HG02852 (cell line): Measurements from ENCODE around the gene OR51G2.
"Not testable (repeated sequence)": the region's sequence is repeated elsewhere in the genome, so short reads cannot be mapped to it uniquely, and the experiment has no call there.

Experiments
- ATAC-seq: cut with Tn5 transposase; IDR thresholded peaks from one replicate; pipeline ENCODE4 v1.9.1; 2021; ENCODE audit warnings: mild to moderate bottlenecking, moderate library complexity; ENCODE audit not compliant: unreplicated experiment

The OR51G2 gene, protein sequence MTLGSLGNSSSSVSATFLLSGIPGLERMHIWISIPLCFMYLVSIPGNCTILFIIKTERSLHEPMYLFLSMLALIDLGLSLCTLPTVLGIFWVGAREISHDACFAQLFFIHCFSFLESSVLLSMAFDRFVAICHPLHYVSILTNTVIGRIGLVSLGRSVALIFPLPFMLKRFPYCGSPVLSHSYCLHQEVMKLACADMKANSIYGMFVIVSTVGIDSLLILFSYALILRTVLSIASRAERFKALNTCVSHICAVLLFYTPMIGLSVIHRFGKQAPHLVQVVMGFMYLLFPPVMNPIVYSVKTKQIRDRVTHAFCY

DNA sequence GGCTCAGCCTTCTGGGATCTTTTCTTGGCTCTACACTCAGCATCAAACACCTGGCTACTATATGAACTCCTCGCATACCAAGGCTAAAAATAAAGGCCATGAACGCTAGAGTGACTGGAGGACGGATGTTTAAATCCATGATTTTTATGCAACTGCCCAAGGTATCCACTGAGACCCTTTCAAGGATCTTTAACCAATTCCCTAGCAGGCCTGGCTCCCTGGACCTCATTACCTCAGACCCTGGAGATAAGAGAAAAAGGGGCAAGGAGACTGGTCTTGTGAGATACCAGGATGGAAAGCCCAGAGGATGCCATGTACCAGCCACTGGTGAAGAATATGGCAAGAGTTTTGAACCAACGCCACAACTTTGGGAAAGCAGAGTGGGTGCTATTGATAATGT is at the start of gene OR51G2:
Gene OR51G2, minus strand, starts transcription at position 101 of the 400 bp plus-strand sequence. CDS start 3,687 bp downstream, outside the sequence.
- ATAC-seq: no peak

DNA sequence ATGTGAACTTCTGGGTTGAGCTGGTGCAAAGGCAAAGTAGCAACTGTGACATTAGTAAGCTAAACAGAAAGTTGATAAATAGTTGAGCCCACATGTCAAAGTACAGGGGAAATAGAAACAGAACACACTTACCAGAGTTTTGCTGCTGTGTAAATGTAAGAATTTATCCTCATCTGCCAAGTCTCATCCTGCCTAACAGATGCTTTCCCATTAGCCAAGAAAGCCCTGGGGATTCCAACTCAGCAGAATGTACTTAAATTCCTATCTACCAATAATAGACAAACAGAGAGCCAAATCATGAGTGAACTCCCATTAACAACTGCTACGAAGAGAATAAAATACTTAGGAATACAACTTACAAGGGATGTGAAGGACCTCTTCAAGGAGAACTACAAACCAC is 43.7 kb upstream of the OR51G2 start:
- no peak for ATAC-seq

DNA sequence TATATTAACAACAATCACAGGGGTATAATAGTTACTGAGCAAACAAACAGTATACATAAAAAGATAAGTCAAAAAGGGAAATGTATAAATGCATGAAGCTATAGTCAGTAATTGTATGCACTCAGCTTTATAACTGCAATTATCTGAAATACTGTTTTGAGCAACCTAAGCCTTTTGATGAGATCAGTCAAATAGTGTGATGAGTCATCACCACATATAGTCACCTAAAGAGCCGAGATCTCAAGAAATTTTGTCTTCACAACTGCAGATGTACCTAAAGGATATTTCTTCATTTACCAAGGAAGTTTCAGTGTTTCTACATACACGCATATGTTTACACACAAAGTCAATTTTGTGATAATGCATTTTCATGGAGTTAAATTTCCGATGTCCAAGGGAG is 41.7 kb upstream of the OR51G2 start:
- ATAC-seq: no peak

DNA sequence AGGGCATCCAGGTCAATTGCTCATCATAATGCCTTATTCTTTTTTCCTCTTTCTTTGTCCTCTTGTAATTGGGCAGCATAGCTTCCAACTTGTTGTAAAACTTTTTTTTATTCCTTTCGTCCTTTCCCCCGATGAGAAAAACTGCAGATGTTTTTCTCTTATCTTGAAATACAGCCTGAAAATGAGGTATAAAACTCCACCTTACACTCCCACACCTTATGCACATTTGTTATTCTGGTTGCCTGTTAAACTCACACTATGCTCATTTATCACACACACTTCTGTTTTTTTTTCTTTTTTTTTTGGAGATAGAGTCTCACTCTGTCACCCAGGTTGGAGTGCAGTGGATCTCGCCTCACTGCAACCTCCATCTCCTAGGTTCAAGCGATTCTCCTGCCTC is 38.2 kb upstream of the OR51G2 start:
- ATAC-seq: no peak

DNA sequence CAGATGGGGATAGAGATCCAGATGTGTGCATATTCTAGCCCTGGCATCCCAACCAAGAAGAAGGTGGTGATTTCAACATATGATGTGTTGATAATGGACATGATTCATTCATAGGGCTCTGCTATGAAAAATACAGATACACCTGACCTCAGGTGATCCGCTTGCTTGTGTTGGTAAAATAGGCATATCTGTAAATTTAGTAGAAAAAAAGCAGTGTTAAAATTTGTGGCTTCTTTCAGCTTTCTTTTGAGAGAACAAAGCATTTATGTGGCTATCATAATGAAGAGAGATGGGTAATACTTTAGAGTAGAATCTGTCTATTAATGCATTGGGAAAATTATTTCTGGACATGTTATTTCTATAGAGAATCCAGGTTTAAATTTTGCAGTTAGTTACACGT is 36.5 kb upstream of the OR51G2 start, which contains the start of gene OR51A2:
Gene OR51A2, minus strand, starts transcription at position 101 of the 400 bp plus-strand sequence. Its CDS starts 0 bp downstream, at position 101.
- ATAC-seq: not testable (repeated sequence)

DNA sequence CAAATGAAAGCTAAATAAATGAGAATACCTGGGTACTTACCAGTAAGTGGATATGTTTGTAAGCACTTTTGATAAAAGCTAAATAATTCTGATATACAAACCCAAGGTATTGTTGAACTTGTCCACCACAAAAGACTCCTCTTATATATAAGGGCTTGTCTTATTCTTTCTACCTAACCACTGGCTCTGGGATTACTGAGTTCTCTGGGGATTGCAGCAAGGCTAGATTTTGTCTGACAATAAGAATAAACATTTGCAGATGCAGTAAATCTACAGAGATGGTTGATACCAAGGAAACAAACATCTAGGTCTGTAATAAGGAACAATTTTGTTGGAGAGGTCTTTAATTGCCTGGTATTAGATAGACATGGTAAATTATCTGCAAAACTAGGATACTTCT is 28.4 kb upstream of the OR51G2 start, which contains the start of gene OR51A4:
Gene OR51A4, minus strand, starts transcription at position 101 of the 400 bp plus-strand sequence. CDS start 505 bp downstream, outside the sequence.
- ATAC-seq: no peak

DNA sequence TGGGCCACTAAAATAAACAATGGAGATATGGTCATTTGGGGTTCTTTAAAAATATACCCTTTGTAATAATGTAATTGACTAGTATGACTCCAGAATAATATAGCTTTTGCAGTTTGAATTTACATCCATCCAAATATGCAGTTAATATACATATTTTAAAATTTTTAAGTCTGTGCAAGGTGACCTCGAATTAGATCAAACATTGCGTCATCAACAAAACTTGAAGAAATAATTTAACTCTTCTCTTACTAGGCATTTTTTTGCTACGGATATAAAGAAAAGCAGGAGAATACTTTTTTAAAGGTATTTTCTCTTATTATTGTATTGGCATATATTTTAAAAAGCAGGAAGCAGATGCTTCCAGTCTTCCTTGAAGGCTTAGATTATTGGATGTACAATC is 17.6 kb upstream of the OR51G2 start:
- no peak for ATAC-seq

DNA sequence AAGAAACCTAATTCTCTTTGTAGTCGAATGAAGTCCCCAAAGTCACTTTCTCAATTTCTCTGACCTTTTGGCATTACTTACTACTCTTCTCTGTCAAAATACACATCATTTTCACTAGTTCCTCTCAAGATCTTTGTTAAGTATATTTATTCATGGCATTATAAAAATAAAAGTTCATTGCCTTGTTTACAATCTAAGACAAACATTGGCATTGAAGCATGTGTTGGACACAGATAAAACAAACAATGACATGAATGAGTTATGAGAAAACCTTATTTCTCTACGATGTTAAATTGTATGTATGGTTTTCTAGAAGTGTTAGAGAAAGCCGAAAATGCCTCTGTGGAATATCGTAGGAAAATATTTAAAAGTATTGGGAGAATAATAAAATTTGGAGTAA is 13.6 kb upstream of the OR51G2 start:
- ATAC-seq: no peak

DNA sequence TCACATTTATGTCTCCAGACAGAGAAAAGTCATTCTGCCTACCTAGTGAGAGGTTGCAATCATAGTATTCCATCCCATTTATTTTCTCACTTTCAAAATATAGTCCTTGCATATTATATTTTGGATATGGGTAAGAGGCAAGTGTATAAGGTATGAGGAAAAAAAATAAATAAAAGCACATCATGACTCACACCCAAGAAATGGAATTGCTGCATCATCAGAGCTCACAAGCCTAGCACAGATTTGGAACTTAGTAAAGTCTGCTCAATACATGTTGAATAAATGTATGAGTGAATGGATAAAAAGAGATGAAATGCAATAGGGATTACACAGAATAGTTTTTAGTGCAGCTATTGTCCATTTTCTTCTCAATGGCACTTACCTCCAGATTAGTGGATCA is 7.5 kb upstream of the OR51G2 start:
- no peak for ATAC-seq

DNA sequence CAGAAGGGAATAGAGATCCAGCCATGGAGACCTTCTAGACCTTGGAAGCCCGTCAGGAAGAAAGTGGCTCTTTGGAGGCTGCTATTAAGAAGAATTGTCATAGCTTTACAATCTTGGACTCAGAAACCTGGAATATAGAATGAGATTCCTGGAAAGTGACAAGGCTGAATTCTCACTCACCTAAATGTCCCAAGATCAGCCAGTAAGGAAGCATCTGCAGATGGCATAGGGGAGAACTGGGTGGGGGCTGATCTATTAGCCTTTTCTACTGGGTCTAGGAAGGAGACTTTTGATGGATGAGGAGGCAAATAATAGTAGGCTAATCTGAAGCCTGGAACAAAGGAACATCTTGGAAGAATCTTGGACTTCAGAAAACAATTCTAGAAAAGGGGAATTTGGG is 5.1 kb upstream of the OR51G2 start, which contains the start of gene OR51G1:
Gene OR51G1, minus strand, starts transcription at position 101 of the 400 bp plus-strand sequence. Its CDS starts 0 bp downstream, at position 101.
- no peak for ATAC-seq

DNA sequence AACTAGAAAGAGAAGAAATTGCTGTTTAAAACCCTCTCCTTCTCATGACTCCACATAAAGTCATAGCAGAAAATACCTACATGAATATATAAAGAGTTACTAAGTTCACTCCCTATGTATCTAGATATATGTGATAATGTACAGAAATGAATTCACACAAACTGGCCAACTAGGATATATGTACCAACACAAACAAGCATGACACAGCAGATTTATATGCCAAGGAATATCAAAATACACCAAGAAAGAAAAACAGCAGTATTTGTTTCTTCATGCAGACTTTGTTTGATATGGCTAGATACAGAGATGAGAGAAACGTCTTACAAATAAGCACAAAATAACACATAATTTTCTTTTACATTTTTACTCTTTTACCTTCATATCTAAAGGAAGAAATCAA is 3.2 kb upstream of the OR51G2 start:
- ATAC-seq: no peak

DNA sequence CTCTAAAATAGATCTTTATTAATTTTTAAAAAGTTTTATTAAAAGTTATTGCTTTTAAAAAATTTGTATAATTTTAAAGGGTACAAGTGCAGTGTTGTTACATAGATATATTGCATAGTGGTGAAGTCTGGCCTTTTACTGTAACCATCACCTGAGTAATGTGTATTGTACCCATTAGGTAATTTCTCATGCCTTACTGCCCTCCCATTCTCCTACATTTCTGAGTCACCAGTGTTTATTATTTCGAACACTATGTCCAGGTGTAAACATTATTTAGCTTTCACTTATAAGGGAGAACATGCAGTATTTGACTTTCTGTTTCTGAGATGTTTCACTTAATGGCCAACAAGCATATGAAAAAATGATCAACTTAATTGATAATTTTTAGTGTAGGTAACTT is 2.6 kb upstream of the OR51G2 start:
- no peak for ATAC-seq

DNA sequence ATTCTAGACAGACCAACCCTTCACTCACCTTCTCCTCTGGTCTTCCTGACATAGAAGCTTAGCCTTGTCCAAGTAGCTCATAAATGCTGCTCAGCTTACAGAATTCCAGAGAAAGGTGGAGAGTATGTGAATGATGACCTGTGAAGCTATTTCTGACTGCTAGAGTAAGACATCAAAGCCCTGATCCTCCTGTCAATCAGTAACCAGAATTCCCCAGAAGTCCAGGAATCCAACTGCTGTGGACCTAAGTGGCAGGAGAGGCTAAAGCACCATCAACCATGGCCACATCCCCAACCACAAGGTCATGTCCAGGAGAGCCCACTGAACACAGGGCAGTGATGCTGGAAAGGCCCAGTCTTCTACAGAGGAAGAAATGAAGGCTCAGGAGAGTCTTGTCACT is 2.6 kb downstream of the OR51G2 start:
- no peak for ATAC-seq

DNA sequence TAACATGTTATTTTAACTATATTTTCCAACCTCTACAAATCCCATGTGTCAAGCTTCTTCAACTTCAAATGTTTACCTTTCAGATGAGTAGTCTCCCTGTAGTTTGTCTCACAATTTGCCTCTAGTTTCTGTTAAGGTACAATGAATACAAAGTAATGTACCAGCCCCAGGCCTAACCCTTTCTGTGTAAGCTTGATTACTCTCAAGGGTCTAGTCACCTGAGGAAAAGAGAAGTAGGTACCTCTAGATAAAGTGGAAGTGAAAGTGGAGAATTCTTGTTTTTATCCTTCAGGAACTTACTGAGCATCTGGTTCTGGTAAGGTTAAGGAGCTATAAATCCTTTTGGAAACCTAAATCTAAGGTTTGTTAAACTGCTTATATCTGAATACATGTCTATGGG is 15.7 kb downstream of the OR51G2 start, which contains the start of gene OR51A7:
Gene OR51A7, plus strand, starts transcription at position 300 of the 400 bp plus-strand sequence. CDS start 3,587 bp downstream, outside the sequence.
- no peak for ATAC-seq

DNA sequence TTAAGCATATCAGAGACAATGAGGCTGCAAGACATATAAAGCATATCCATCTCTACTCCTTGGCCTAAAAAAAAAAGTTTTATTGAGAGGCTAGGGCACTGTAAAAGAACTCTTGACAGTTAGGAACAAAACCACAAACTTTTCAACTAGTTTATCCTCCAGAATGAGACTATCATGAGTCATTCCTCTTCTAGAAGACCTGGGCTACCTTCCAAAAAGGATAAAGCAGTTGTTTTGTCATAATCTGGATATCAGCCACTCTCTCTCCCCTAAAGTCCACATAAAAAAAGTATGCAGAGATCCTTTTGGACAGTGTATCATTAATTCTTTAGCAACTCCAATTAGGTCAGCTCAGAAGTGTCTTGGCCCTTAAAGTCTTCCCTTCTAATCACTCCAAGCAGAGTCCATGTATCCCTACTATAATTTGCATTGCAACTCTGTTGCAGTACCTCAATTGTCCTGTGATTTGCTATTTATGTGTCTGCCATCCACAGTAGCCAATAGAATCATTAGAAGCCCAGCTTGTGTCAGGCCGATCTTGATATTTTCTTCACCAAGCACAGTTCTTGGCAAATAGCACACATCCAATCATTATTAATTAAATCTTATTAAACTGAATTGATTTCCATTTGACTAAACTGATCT is 27.0 kb downstream of the OR51G2 start:
- no peak for ATAC-seq

DNA sequence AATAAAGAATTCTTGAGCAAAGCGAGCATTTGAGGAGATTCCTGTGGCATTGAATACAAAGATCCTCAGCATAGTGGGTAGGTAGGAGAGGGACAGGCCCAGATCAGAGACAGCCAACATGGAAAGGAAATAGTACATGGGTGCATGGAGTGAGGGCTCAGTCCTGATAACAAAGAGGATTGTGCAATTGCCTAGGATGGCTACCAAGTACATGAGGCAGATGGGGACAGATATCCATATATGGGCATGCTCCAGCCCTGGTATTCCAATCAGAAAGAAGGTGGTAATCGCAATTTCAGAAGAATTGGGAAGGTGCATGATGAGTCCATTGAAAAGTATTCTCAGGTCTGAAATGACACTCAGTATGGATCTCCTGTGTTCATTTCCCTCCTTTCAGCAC is 28.9 kb downstream of the OR51G2 start:
- ATAC-seq: no peak

DNA sequence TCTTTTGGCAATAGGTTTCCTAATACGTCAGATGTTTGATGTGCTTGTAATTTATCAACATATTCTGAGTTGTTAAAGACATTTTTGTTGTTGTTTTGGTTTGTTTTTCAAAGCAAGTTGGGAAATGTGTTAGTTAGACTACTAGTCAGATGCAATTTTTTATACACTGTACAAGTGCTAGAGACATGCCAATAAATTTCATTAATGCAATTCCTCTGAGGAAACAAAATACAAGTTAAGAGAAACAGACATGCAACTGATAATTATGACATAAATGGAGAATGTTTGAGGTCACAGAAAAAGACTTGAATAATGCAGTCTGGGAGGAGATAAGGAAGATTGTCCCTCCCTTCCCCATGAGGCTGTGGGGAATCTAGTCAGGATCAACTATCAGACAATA is 31.6 kb downstream of the OR51G2 start:
- ATAC-seq: no peak

DNA sequence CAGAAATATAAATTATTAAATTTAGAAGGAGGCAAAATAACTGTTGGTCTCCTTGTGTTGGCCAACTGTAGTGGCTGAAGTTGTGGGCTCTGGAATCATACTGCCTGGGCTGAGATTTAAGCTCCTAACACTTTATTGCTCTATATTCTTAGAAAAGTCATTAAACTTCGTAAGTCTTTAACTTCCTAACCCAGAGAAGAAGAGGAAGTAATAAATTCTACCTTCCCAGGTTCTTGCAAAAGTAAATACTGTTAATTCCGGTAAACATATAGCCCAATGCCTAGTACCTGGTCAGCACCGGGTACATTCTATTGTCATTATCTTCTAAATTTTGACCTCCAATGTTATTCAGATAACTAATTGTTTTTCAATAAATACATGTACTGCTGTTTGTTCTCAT is 33.0 kb downstream of the OR51G2 start:
- no peak for ATAC-seq

DNA sequence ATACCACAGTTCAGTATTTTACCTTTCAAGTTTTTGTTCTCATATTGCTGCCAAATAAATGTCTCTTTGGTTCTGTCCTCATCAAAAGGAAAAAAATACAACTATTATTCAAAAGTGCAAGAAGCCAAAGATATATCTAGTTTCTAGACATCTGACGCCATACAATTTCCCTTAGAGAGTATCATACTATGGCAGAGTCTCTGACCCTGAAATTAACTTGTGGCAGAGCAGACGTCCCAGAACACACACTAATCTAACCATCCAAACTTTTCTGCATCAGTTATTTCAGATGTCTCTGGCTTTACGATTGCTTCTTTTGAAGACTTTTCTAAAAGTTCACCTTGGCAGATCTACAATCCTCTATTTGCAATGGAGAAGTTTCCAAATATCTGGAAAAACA is 34.8 kb downstream of the OR51G2 start:
- ATAC-seq: no peak

DNA sequence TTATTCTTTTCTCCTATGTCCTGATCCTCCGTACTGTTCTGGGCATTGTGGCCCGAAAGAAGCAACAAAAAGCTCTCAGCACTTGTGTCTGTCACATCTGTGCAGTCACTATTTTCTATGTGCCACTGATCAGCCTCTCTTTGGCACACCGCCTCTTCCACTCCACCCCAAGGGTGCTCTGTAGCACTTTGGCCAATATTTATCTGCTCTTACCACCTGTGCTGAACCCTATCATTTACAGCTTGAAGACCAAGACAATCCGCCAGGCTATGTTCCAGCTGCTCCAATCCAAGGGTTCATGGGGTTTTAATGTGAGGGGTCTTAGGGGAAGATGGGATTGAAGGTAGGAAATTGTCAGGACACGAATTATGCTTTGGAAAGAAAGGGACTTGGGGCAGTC is 36.6 kb downstream of the OR51G2 start:
- no peak for ATAC-seq

DNA sequence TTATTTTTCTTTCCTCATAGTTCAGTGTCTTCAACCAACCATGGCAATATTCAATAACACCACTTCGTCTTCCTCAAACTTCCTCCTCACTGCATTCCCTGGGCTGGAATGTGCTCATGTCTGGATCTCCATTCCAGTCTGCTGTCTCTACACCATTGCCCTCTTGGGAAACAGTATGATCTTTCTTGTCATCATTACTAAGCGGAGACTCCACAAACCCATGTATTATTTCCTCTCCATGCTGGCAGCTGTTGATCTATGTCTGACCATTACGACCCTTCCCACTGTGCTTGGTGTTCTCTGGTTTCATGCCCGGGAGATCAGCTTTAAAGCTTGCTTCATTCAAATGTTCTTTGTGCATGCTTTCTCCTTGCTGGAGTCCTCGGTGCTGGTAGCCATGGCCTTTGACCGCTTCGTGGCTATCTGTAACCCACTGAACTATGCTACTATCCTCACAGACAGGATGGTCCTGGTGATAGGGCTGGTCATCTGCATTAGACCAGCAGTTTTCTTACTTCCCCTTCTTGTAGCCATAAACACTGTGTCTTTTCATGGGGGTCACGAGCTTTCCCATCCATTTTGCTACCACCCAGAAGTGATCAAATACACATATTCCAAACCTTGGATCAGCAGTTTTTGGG is 37.2 kb downstream of the OR51G2 start, which contains the start of gene OR51T1:
Gene OR51T1, plus strand, starts transcription at position 41 of the 641 bp plus-strand sequence. Its CDS starts 0 bp downstream, at position 41.
- ATAC-seq: no peak
